Left cardiac atrium (tissue), 4 donors: Measurements from ENCODE around the gene PAX7. TPM values are rescaled to one million over a fixed set of nuclear protein-coding genes. Genes with fewer than 3 reads are reported as not detected.

Source experiments
- ATAC-seq, 2 donors: fragments of 200-7000 bp; cut with Tn5 transposase; one replicate each; pipeline ENCODE4 v1.9.1; 2020; ENCODE audit warnings: mild to moderate bottlenecking in 2 of 2, moderate library complexity in 2 of 2
- DNase-seq: peaks from one replicate; pipeline ENCODE4 v3.0.0-alpha.2; 2020
- intact Hi-C, 2 donors: fragments of 100-400 bp; cut with DNase I; formaldehyde crosslinking; loops; one replicate each; pipeline versions ENCODE4 v1.14.1 to v1.15.1; 2022 to 2023
- total RNA-seq, 2 donors: library from RNA; stranded (reverse); fragmentation: NEBNext Ultra II Directional; extraction: Animal tissue kit (Norgen Biotek cat#: 25700); gene quantifications; one replicate each; pipeline ENCODE4 v1.2.1, GENCODE V29; 2021
- donor health status: DM: no; HTN: yes; CAD: no.
- donor health status: DM: no; HTN: yes; CAD: no; lungs with severe emphysema.
- donor health status: DM: yes; HTN: yes; CAD: no.
- donor health status: Dilated cardiomyopathy.

Gene PAX7
- total RNA-seq, 2 donors from 2014 or later, result not detected

- intact Hi-C loops, result no loop called here
- no peak for ATAC-seq
- DNase-seq, result no peak
Measured at GRCh38 chr1:18719786-18720451, 89.3 kb downstream of the PAX7 start.

GRCh38 chr1:18721041-18721440, 90.4 kb downstream of the PAX7 start:
- ATAC-seq, result no peak
- DNase-seq, result no peak
- intact Hi-C loops, result no loop called here

- no peak for ATAC-seq
- intact Hi-C loops, result no loop called here
- no peak for DNase-seq
Measured at GRCh38 chr1:18721776-18722175, 91.1 kb downstream of the PAX7 start.

- intact Hi-C loops, result no loop called here
- ATAC-seq, result no peak
- no peak for DNase-seq
Measured at GRCh38 chr1:18722270-18722669, 91.6 kb downstream of the PAX7 start.

- intact Hi-C loops, result no loop called here
- ATAC-seq, result no peak
- no peak for DNase-seq
Measured at GRCh38 chr1:18723206-18723605, 92.6 kb downstream of the PAX7 start.

GRCh38 chr1:18723701-18724411, 93.2 kb downstream of the PAX7 start:
- DNase-seq, result no peak
- intact Hi-C loops, result no loop called here
- ATAC-seq, result no peak

- no peak for ATAC-seq
- intact Hi-C loops, result no loop called here
- no peak for DNase-seq
Measured at GRCh38 chr1:18724801-18725200, 94.2 kb downstream of the PAX7 start.

GRCh38 chr1:18725231-18725895, 94.7 kb downstream of the PAX7 start:
- ATAC-seq, result no peak

GRCh38 chr1:18726368-18726767, 95.7 kb downstream of the PAX7 start:
- ATAC-seq (no peak), DNase-seq (no peak)
- intact Hi-C loops, result no loop called here

More at GRCh38 chr1:18725231-18725895, 94.7 kb downstream of the PAX7 start:
- intact Hi-C loops, result no loop called here
- no peak for DNase-seq

- no peak for ATAC-seq
- intact Hi-C loops, result no loop called here
- DNase-seq, result no peak
Measured at GRCh38 chr1:18727956-18728355, 97.3 kb downstream of the PAX7 start.

GRCh38 chr1:18730321-18730720, 99.7 kb downstream of the PAX7 start:
- DNase-seq, result no peak
- intact Hi-C loops, result no loop called here
- no peak for ATAC-seq

- DNase-seq (no peak), ATAC-seq (no peak)
- intact Hi-C loops, result no loop called here
Measured at GRCh38 chr1:18731148-18731547, 100.5 kb downstream of the PAX7 start.

GRCh38 chr1:18731591-18732235, 101.1 kb downstream of the PAX7 start:
- no peak for DNase-seq
- no peak for ATAC-seq
- intact Hi-C loops, result no loop called here

GRCh38 chr1:18732686-18733085, 102.0 kb downstream of the PAX7 start:
- intact Hi-C loops, result no loop called here
- DNase-seq (no peak), ATAC-seq (no peak)

- intact Hi-C loops, result no loop called here
- DNase-seq (no peak), ATAC-seq (no peak)
Measured at GRCh38 chr1:18734001-18734400, 103.4 kb downstream of the PAX7 start.

- ATAC-seq (no peak), DNase-seq (no peak)
- intact Hi-C loops, result no loop called here
Measured at GRCh38 chr1:18734461-18735223, 104.0 kb downstream of the PAX7 start.

- intact Hi-C loops, result no loop called here
- ATAC-seq (no peak), DNase-seq (no peak)
Measured at GRCh38 chr1:18735224-18735997, 104.8 kb downstream of the PAX7 start.

- no peak for DNase-seq
- no peak for ATAC-seq
- intact Hi-C loops, result no loop called here
Measured at GRCh38 chr1:18736958-18737357, 106.3 kb downstream of the PAX7 start.

- no peak for DNase-seq
- no peak for ATAC-seq
- intact Hi-C loops, result no loop called here
Measured at GRCh38 chr1:18738126-18738525, 107.5 kb downstream of the PAX7 start.
